ENCODE measurements around the gene NTM.

Gene NTM

DNA sequence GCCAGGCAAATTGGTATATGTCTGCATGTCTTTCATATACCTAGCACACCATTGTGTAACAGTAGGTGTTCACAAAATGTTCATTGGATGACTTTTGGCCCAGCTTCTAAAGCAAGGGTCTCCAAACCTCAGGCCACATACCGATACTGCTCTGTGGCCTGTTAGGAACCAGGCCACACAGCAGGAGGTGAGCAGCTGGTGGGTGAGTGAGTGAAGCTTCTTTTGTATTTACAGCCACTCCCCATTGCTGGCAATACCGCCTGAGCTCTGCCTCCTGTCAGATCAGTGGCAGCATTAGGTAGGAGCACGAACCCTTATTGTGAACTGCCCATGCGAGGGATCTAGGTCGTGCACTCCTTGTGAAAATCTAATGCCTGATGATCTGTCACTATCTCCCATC is 836.6 kb downstream of the NTM start:
- Mint-ChIP-seq H3K4me3 (no peak overlapping the region), H3K27ac (no peak overlapping the region), H3K27me3 (ENCODE audit: low read depth) (no peaks in the 10 kb centered on the region), H3K36me3 (ENCODE audit: low read depth) (no peaks in the 10 kb centered on the region), H3K9me3 (peaks cover 12% of the 10 kb centered on the region), H3K4me1 (ENCODE audit: low read depth) (no peaks in the 10 kb centered on the region)
- no peak for DNase-seq (ENCODE audit: low spot score)

- Mint-ChIP-seq H3K9me3 (peaks cover 12% of the 10 kb centered on the region), H3K4me3 (no peak overlapping the region), H3K27ac (no peak overlapping the region), H3K36me3 (ENCODE audit: low read depth) (no peaks in the 10 kb centered on the region), H3K27me3 (ENCODE audit: low read depth) (no peaks in the 10 kb centered on the region), H3K4me1 (ENCODE audit: low read depth) (no peaks in the 10 kb centered on the region)
- DNase-seq (ENCODE audit: low spot score): no peak
These were observed 838.2 kb downstream of the NTM start for GRCh38 chr11:132208477-132209055.

DNA sequence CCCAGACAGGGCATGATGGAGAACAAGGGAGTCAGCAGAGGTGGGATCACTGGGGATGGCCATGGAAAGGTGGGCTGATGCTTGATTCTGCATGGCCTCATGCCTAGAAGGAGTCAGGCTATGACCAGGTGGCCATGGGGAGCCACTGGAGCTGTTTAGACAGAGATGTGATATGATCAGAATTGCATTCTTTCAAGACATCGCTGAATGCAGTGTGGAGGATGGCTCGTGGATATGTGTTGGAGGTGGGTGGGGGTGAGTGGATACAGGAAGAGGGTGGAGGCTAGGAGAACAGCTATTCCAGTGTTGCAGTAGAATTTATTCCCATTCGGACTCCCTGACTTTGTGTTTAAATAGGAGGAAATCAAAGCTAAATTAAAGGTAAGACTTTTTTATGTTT is 841.1 kb downstream of the NTM start:
- H3K4me1 Mint-ChIP-seq (ENCODE audit: low read depth): no peaks in the 10 kb centered on the region
- no peaks in the 10 kb centered on the region for H3K36me3 Mint-ChIP-seq (ENCODE audit: low read depth)
- no peak overlapping the region for H3K4me3 Mint-ChIP-seq
- H3K27ac Mint-ChIP-seq: no peak overlapping the region
- no peaks in the 10 kb centered on the region for H3K27me3 Mint-ChIP-seq (ENCODE audit: low read depth)
- peaks cover 12% of the 10 kb centered on the region for H3K9me3 Mint-ChIP-seq
- no peak for DNase-seq (ENCODE audit: low spot score)

DNA sequence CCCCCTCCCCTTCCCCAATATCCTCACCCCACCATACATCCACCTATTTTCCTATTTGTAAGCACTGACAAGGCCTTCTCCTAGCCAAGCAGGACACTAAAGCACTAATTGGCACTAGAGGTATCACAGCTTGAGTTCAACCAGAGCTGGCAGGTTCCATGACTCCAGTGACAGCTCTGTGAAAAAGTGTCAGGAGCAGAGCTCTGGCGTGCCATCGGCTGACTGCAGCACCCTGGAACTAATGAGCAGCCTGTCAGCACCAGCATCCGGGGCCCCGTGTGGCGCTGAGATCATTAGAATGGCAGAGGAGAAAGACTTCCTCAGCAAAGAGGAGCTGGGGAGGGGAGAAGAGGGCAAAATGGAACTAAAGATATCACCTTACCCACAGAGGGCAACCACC is 847.4 kb downstream of the NTM start:
- Mint-ChIP-seq H3K27me3 (ENCODE audit: low read depth) (no peaks in the 10 kb centered on the region), H3K9me3 (peaks cover 14% of the 10 kb centered on the region), H3K4me3 (no peak overlapping the region), H3K36me3 (ENCODE audit: low read depth) (no peaks in the 10 kb centered on the region), H3K27ac (no peak overlapping the region), H3K4me1 (ENCODE audit: low read depth) (no peaks in the 10 kb centered on the region)
- no peak for DNase-seq (ENCODE audit: low spot score)

GRCh38 chr11:132220474-132220873 is 850.1 kb downstream of the NTM start:
- H3K27me3 Mint-ChIP-seq (ENCODE audit: low read depth): no peaks in the 10 kb centered on the region
- H3K27ac Mint-ChIP-seq: no peak overlapping the region
- H3K9me3 Mint-ChIP-seq: peaks cover 27% of the 10 kb centered on the region
- no peaks in the 10 kb centered on the region for H3K4me1 Mint-ChIP-seq (ENCODE audit: low read depth)
- H3K4me3 Mint-ChIP-seq: no peak overlapping the region
- DNase-seq (ENCODE audit: low spot score): no peak
- no peaks in the 10 kb centered on the region for H3K36me3 Mint-ChIP-seq (ENCODE audit: low read depth)

DNA sequence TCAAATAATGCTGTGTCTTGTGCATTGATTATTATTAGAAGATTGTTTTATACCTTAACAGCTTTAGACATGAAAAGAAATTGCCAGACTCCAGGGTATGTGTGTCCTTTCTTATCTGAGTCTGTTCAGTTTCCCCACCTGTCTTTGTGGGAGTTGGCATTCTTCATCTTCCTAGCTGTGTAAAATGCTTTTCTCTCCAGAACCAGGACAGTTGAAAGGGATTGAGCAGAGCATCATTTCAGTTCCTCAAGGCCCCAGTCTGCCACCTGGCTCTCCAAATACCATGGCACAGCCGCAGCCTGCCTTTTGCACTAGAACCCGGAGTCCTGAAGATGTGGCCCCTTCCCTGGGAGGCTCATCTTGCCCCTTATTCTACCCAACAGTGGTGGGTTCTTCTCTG is 851.9 kb downstream of the NTM start:
- H3K36me3 Mint-ChIP-seq (ENCODE audit: low read depth): no peaks in the 10 kb centered on the region
- peaks cover 30% of the 10 kb centered on the region for H3K9me3 Mint-ChIP-seq
- no peaks in the 10 kb centered on the region for H3K4me1 Mint-ChIP-seq (ENCODE audit: low read depth)
- no peak overlapping the region for H3K4me3 Mint-ChIP-seq
- H3K27ac Mint-ChIP-seq: no peak overlapping the region
- no peaks in the 10 kb centered on the region for H3K27me3 Mint-ChIP-seq (ENCODE audit: low read depth)
- no peak for DNase-seq (ENCODE audit: low spot score)

GRCh38 chr11:132226522-132226921 is 856.1 kb downstream of the NTM start:
- no peaks in the 10 kb centered on the region for H3K36me3 Mint-ChIP-seq (ENCODE audit: low read depth)
- H3K4me3 Mint-ChIP-seq: no peak overlapping the region
- no peak for DNase-seq (ENCODE audit: low spot score)
- H3K27me3 Mint-ChIP-seq (ENCODE audit: low read depth): no peaks in the 10 kb centered on the region
- no peaks in the 10 kb centered on the region for H3K4me1 Mint-ChIP-seq (ENCODE audit: low read depth)
- H3K27ac Mint-ChIP-seq: no peak overlapping the region
- peaks cover 30% of the 10 kb centered on the region for H3K9me3 Mint-ChIP-seq

DNA sequence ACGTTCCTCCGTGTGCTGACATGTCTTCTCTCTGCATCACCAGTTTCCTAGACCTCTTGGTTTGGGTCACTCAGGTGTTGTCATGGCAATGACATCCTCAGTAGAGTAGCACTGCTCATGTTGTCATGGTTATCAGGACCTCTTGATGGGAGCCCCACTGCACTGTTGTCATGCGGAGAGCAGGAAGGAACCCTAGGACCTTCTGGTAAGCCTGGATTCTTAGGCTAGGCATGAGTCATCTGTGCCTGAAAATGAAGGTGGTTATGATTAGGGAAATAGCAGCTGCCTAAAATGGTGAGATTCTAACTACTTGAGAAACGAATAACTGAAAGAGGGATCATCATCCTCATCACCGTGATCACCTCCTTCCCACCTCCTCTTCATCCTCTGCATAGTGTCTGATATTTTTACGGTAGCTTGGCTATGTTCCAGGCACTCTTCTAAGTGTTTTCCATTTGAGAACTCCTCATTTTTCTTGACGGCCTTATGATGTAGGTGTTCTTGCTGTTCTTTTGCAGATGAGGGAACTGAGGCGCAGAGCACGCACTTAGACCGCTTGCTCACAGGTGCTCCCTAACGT is 858.4 kb downstream of the NTM start:
- no peaks in the 10 kb centered on the region for H3K36me3 Mint-ChIP-seq (ENCODE audit: low read depth)
- no peaks in the 10 kb centered on the region for H3K4me1 Mint-ChIP-seq (ENCODE audit: low read depth)
- no peak overlapping the region for H3K4me3 Mint-ChIP-seq
- DNase-seq (ENCODE audit: low spot score): no peak
- H3K27me3 Mint-ChIP-seq (ENCODE audit: low read depth): no peaks in the 10 kb centered on the region
- peaks cover 32% of the 10 kb centered on the region for H3K9me3 Mint-ChIP-seq
- no peak overlapping the region for H3K27ac Mint-ChIP-seq

DNA sequence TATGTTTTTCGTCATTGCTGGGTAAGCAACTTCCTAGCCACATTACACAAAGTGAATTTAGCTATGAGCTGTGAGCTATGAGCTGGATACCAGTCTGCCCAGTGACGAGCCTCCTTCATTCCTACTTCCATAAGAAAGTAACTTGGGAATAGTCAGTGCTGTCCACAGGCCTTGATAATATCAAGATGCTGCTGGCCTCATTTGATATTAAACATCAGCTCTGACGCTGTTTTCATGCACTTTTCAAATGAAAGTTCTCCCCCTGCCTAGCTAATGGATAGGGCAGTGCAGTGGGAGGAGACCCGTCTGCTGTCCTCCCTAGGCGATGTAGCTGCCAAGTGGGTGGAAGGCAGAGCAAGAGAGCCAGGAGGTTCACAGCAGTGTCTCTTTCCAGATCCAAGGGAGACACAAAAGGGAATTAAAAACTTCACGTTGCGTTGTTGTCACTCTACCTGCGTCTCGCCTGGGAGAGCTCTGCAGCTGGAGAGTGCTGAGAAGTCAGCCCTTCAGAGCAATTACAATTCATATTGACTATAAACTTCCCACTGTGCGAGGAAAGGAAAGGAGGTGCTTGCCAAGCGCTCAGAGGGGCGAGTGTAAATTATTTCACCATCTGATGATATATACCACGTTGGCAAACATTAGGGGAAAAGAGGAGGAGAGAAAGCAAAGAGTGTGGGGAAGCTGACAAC is 861.4 kb downstream of the NTM start:
- H3K9me3 Mint-ChIP-seq: peaks cover 22% of the 10 kb centered on the region

DNA sequence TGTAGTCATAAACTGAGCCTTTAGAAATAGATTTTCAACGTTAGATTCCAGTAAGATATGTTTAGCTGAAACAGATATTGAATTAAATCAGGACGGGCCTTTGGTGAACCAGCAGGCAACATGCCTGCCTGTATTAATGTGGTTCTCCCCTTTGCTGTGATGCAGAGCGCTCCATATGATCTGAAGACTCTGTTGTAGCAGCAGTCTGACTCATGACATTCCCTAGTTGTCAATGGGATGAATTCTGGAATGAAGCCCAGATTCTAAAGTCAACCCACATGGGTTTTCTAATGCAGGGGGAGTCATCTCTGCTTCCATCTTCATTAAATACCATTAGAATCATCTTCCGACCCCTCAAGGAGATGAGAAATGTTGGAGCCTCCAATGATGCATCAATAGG is 864.5 kb downstream of the NTM start:
- Mint-ChIP-seq H3K4me3 (no peak overlapping the region), H3K4me1 (ENCODE audit: low read depth) (no peaks in the 10 kb centered on the region), H3K27me3 (ENCODE audit: low read depth) (no peaks in the 10 kb centered on the region), H3K27ac (no peak overlapping the region), H3K36me3 (ENCODE audit: low read depth) (no peaks in the 10 kb centered on the region), H3K9me3 (peaks cover 10% of the 10 kb centered on the region)
- DNase-seq (ENCODE audit: low spot score): no peak

More for the DNA sequence above, 861.4 kb downstream of the NTM start:
- Mint-ChIP-seq H3K27ac (no peak overlapping the region), H3K4me3 (no peak overlapping the region), H3K36me3 (ENCODE audit: low read depth) (no peaks in the 10 kb centered on the region), H3K27me3 (ENCODE audit: low read depth) (no peaks in the 10 kb centered on the region), H3K4me1 (ENCODE audit: low read depth) (no peaks in the 10 kb centered on the region)
- no peak for DNase-seq (ENCODE audit: low spot score)

DNA sequence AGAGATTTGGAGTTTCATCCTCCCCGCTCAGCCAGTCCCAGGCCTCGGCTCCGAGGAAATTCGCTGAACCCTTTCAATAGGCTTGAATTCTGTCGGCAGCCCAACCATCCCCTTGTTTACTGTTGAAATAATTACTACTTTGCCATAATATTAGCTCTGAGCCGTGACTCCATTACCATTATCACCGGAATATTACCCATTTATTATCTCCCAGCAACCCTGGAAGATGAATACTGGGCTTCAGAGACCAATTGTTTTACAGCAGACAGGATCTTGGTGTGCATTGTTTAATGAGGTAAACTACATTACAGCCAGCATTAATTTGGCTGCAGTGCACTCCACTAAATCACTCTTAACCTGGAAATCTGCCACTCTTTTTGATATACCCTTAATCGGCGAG is 867.4 kb downstream of the NTM start:
- H3K36me3 Mint-ChIP-seq (ENCODE audit: low read depth): no peaks in the 10 kb centered on the region
- peaks cover 2% of the 10 kb centered on the region for H3K9me3 Mint-ChIP-seq
- H3K4me1 Mint-ChIP-seq (ENCODE audit: low read depth): no peaks in the 10 kb centered on the region
- DNase-seq (ENCODE audit: low spot score): no peak
- no peak overlapping the region for H3K4me3 Mint-ChIP-seq
- no peaks in the 10 kb centered on the region for H3K27me3 Mint-ChIP-seq (ENCODE audit: low read depth)
- H3K27ac Mint-ChIP-seq: no peak overlapping the region

DNA sequence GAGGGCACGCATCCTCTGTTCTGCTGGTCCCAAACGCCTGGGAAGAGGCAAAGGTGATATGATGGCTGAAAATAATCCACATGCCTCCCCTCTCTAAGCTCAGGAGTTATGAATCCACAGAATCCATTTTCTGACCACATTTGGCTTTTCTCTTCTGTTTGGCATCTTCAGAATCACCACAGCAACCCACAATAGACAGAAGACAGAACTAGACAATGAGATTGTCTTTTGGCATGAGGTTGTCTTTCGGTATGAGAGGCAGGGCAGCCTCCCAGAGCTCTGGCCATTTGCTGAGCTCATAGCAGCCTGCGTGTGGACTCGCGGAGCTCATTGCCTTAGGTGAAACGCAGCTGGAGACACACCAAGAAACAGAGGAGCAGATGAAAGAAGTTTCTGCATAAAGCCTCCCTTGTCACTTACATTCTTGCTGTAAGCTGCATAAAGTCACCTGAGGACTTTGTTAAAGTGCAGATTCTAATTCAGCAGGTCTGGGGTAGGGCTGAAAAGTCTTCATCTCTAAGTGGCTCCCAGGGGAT is 868.0 kb downstream of the NTM start:
- H3K4me3 Mint-ChIP-seq: no peak overlapping the region
- H3K36me3 Mint-ChIP-seq (ENCODE audit: low read depth): no peaks in the 10 kb centered on the region
- DNase-seq (ENCODE audit: low spot score): no peak
- no peaks in the 10 kb centered on the region for H3K27me3 Mint-ChIP-seq (ENCODE audit: low read depth)
- H3K4me1 Mint-ChIP-seq (ENCODE audit: low read depth): no peaks in the 10 kb centered on the region
- no peak overlapping the region for H3K27ac Mint-ChIP-seq
- peaks cover 3% of the 10 kb centered on the region for H3K9me3 Mint-ChIP-seq

- H3K9me3 Mint-ChIP-seq: peaks cover 3% of the 10 kb centered on the region
- no peaks in the 10 kb centered on the region for H3K4me1 Mint-ChIP-seq (ENCODE audit: low read depth)
- no peaks in the 10 kb centered on the region for H3K27me3 Mint-ChIP-seq (ENCODE audit: low read depth)
- H3K4me3 Mint-ChIP-seq: no peak overlapping the region
- no peak overlapping the region for H3K27ac Mint-ChIP-seq
- no peak for DNase-seq (ENCODE audit: low spot score)
- H3K36me3 Mint-ChIP-seq (ENCODE audit: low read depth): no peaks in the 10 kb centered on the region
These were observed 870.0 kb downstream of the NTM start for GRCh38 chr11:132240374-132240773.

- no peaks in the 10 kb centered on the region for H3K4me1 Mint-ChIP-seq (ENCODE audit: low read depth)
- no peak for DNase-seq (ENCODE audit: low spot score)
- peaks cover 3% of the 10 kb centered on the region for H3K9me3 Mint-ChIP-seq
- no peaks in the 10 kb centered on the region for H3K27me3 Mint-ChIP-seq (ENCODE audit: low read depth)
- H3K4me3 Mint-ChIP-seq: no peak overlapping the region
- H3K27ac Mint-ChIP-seq: no peak overlapping the region
- H3K36me3 Mint-ChIP-seq (ENCODE audit: low read depth): no peaks in the 10 kb centered on the region
These were observed 872.2 kb downstream of the NTM start for GRCh38 chr11:132242632-132243031.

Data from T-helper 2 cell treated with Interferon-gamma antibody and Interleukin-4, amounts not matched to agents 5 μg/mL and 100 μg/mL, for 36 hours (primary cell).